HG03039 (cell line): ENCODE measurements around the gene RALGAPA1.
"Not testable (repeated sequence)": the region's sequence is repeated elsewhere in the genome, so short reads cannot be mapped to it uniquely, and the experiment has no call there.

Experiments used
- ATAC-seq: cut with Tn5 transposase; IDR thresholded peaks from one replicate; pipeline ENCODE4 v1.9.1; 2021; ENCODE audit warnings: mild to moderate bottlenecking, moderate library complexity; ENCODE audit not compliant: unreplicated experiment

The RALGAPA1 gene

GRCh38 chr14:35766036-35766699, 42.9 kb downstream of the RALGAPA1 start:
- no peak for ATAC-seq

- ATAC-seq: no peak
Observed at GRCh38 chr14:35761922-35762321, 47.2 kb downstream of the RALGAPA1 start.

- ATAC-seq: no peak
Observed at GRCh38 chr14:35760143-35760542, 49.0 kb downstream of the RALGAPA1 start.

- no peak for ATAC-seq
Observed at GRCh38 chr14:35758523-35759129, 50.5 kb downstream of the RALGAPA1 start.

- no peak for ATAC-seq
Observed at GRCh38 chr14:35754671-35755070, 54.4 kb downstream of the RALGAPA1 start.

GRCh38 chr14:35752380-35752779, 56.7 kb downstream of the RALGAPA1 start:
- no peak for ATAC-seq

GRCh38 chr14:35750202-35750904, 58.7 kb downstream of the RALGAPA1 start:
- no peak for ATAC-seq

GRCh38 chr14:35747379-35747778, 61.7 kb downstream of the RALGAPA1 start:
- ATAC-seq: no peak

GRCh38 chr14:35742442-35742841, 66.7 kb downstream of the RALGAPA1 start:
- ATAC-seq: no peak

GRCh38 chr14:35742032-35742371, 67.1 kb downstream of the RALGAPA1 start:
- no peak for ATAC-seq

- no peak for ATAC-seq
Observed at GRCh38 chr14:35741345-35742031, 67.6 kb downstream of the RALGAPA1 start.

- no peak for ATAC-seq
Observed at GRCh38 chr14:35740215-35740614, 68.9 kb downstream of the RALGAPA1 start.

- not testable (repeated sequence) for ATAC-seq
Observed at GRCh38 chr14:35735163-35735562, 73.9 kb downstream of the RALGAPA1 start.

GRCh38 chr14:35733510-35733909, 75.6 kb downstream of the RALGAPA1 start:
- not testable (repeated sequence) for ATAC-seq

GRCh38 chr14:35730871-35731270, 78.2 kb downstream of the RALGAPA1 start:
- no peak for ATAC-seq

GRCh38 chr14:35727764-35728163, 81.3 kb downstream of the RALGAPA1 start:
- ATAC-seq: no peak

- no peak for ATAC-seq
Observed at GRCh38 chr14:35725930-35726329, 83.2 kb downstream of the RALGAPA1 start.

GRCh38 chr14:35715079-35715478, 94.0 kb downstream of the RALGAPA1 start:
- no peak for ATAC-seq

GRCh38 chr14:35712466-35712865, 96.6 kb downstream of the RALGAPA1 start:
- no peak for ATAC-seq

GRCh38 chr14:35708062-35708461, 101.0 kb downstream of the RALGAPA1 start:
- no peak for ATAC-seq

- ATAC-seq: no peak
Observed at GRCh38 chr14:35705636-35706035, 103.5 kb downstream of the RALGAPA1 start.
